GM19395 (cell line): ENCODE results near the gene TOX3.

Source experiments
- ATAC-seq: cut with Tn5 transposase; IDR thresholded peaks from one replicate; pipeline ENCODE4 v1.9.1; 2021; ENCODE audit warnings: mild to moderate bottlenecking, moderate library complexity; ENCODE audit not compliant: unreplicated experiment

TOX3 gene

GRCh38 chr16:52547004-52547833, at the start of gene TOX3:
Gene TOX3, minus strand, starts transcription at chr16:52547143. Its CDS starts 420 bp downstream, at chr16:52546723.
- ATAC-seq = no peak

GRCh38 chr16:52592778-52593177, 45.8 kb upstream of the TOX3 start:
- no peak for ATAC-seq

- no peak for ATAC-seq
Observed at GRCh38 chr16:52591934-52592592, 45.1 kb upstream of the TOX3 start.

- no peak for ATAC-seq
Observed at GRCh38 chr16:52591471-52591870, 44.5 kb upstream of the TOX3 start.

- ATAC-seq = no peak
Observed at GRCh38 chr16:52586159-52586558, 39.2 kb upstream of the TOX3 start.

- no peak for ATAC-seq
Observed at GRCh38 chr16:52584354-52585320, 37.7 kb upstream of the TOX3 start.

GRCh38 chr16:52581530-52581929, 34.6 kb upstream of the TOX3 start:
- ATAC-seq = no peak

- ATAC-seq = no peak
Observed at GRCh38 chr16:52580488-52580887, 33.5 kb upstream of the TOX3 start.

GRCh38 chr16:52578829-52579498, 32.0 kb upstream of the TOX3 start:
- no peak for ATAC-seq

- no peak for ATAC-seq
Observed at GRCh38 chr16:52578007-52578828, 31.3 kb upstream of the TOX3 start.

GRCh38 chr16:52577130-52577706, 30.3 kb upstream of the TOX3 start:
- no peak for ATAC-seq

GRCh38 chr16:52573365-52574299, 26.7 kb upstream of the TOX3 start:
- ATAC-seq = peak; percentile 97

GRCh38 chr16:52572656-52573055, 25.7 kb upstream of the TOX3 start:
- no peak for ATAC-seq

GRCh38 chr16:52570495-52571091, 23.6 kb upstream of the TOX3 start:
- ATAC-seq = no peak

GRCh38 chr16:52569701-52570100, 22.8 kb upstream of the TOX3 start:
- ATAC-seq = no peak

GRCh38 chr16:52568983-52569690, 22.2 kb upstream of the TOX3 start:
- ATAC-seq = no peak

- ATAC-seq = no peak
Observed at GRCh38 chr16:52568495-52568894, 21.6 kb upstream of the TOX3 start.
